ENCODE measurements around the gene UBE3C. TPM values are rescaled to one million over a fixed set of nuclear protein-coding genes. Genes with fewer than 3 reads are reported as not detected.
"Not testable (repeated sequence)": the region's sequence is repeated elsewhere in the genome, so short reads cannot be mapped to it uniquely, and the experiment has no call there.

Gene UBE3C
- 69.1 and 71.0 TPM in 2 replicates for total RNA-seq

- intact Hi-C loops (cut with micrococcal nuclease), result loop anchor here (1.0 to 10.0 kb wide), 6 partner anchors 188 to 1842 kb away; partner anchors contain the start of genes INSIG1, LMBR1 and RBM33
Observed at GRCh38 chr7:157138424-157139110, at the start of gene UBE3C. TSS of gene UBE3C (plus strand) at chr7:157138926. CDS start at chr7:157139273, 347 bp downstream.

- intact Hi-C loops (cut with micrococcal nuclease), result no loop called here
Observed at GRCh38 chr7:157089100-157089610, 49.6 kb upstream of the UBE3C start.

DNA sequence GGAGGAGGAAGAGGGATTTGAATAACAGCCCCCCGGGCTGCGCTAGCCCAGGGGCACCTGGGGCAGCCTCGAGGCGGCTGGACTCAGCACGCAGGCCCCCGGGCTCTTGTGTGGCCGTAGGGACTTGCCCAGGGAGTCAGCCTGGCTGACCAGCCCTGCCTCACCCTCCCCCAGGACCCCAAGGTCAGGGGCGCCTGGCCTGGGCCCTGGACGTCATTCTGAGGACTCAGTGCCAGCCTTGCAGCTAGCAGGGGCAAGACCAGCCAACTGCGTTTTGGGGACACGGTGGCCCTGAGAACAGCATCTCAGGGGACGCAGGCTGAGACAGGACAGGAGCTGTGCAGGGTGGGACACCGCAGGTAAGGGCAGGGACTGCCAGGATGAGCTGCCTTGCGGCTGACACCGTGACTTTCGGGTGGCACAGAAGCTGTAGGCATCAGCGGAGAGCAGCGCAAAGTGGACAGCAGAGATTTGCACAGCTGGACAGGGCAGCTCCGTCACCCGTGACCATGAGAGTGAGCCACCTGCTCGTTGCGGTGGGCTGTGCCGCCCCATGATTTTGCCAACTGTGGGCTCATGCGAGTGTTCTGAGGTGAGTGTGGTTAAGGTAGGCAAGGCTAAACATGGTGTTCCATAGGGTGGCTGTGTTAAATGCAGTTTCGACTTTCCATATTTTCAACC, 48.1 kb upstream of the UBE3C start:
- intact Hi-C loops (cut with micrococcal nuclease), result no loop called here

GRCh38 chr7:157096286-157097055, 42.3 kb upstream of the UBE3C start:
- intact Hi-C loops (cut with micrococcal nuclease), result no loop called here

- intact Hi-C loops (cut with micrococcal nuclease), result no loop called here
Observed at GRCh38 chr7:157097056-157097329, 41.7 kb upstream of the UBE3C start.

DNA sequence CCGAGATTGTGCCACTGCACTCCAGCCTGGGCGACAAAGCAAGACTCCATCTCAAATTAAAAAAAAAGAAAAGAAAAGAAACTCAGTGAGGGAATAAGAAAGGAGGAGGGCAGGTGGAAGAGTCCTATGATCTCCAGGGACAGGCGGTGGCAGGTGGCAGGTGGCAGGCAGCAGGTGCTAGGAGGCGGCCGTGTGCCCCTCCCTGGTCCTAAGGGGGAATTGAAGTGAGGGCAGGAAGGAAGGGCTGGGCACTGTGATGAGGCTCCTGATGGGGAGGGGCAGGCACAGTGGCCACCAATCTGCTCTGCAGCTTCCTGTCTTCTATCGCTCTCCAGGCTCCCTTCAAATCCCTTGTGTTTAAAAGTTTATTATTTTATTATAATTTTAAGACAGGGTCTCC, 41.2 kb upstream of the UBE3C start:
- intact Hi-C loops (cut with micrococcal nuclease), result no loop called here

DNA sequence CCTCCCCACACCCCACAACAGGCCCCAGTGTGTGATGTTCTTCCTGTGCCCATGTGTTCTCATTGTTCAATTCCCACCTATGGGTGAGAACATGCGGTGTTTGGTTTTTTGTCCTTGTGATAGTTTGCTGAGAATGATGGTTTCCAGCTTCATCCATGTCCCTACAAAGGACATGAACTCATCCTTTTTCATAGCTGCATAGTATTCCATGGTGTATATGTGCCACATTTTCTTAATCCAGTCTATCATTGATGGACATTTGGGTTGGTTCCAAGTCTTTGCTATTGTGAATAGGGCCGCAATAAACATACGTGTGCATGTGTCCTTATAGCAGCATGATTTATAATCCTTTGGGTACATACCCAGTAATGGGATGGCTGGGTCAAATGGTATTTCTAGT, 38.7 kb upstream of the UBE3C start:
- intact Hi-C loops (cut with micrococcal nuclease), result not testable (repeated sequence)

DNA sequence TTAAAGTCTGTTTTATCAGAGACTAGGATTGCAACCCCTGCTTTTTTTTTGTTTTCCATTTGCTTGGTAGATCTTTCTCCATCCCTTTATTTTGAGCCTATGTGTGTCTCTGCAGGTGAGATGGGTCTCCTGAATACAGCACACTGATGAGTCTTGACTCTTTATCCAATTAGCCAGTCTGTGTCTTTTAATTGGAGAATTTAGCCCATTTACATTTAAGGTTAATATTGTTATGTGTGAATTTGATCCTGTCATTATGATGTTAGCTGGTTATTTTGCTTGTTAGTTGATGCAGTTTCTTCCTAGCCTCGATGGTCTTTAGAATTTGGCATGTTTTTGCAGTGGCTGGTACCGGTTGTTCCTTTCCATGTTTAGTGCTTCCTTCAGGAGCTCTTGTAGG, 35.1 kb upstream of the UBE3C start:
- intact Hi-C loops (cut with micrococcal nuclease), result not testable (repeated sequence)

DNA sequence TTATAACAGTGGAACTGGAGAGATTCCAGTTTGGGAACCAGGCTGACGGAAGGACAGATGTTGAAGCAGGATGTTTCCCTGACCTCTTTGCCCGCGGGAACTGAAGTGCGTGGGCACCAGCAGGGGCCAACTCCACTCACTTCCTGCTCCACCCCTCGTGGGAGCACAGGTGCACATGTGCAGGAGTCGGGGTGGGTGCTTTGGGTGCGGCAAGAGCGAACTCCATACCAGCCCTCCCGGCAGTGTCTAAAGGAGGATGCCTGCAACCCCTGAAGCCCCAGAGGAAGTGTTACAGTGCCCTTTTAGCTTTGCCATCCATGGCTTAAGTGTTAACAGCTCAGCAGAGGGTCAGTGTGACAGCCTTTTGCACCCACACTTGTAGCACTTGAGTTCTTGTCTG, 27.4 kb upstream of the UBE3C start:
- intact Hi-C loops (cut with micrococcal nuclease), result no loop called here

DNA sequence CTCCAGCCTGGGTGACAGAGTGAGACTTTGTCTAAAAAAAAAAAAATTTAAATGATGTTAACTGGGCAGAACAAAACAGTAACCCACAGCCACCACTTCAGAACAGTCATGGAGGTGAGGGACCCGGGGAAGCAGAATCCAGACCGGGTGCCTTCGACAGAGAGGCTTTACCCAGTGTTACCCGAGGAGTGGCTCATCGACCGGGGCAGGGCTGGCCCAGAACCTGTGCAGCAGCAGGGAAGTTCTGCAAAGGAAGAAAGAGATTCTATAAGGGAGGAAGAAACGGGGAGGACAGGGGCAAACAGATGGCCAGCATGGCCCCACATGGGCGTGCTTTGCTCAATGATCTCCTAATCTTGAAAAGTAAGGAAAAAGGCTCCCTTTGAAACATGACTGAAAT, 26.0 kb upstream of the UBE3C start:
- intact Hi-C loops (cut with micrococcal nuclease), result no loop called here

- intact Hi-C loops (cut with micrococcal nuclease), result no loop called here
Observed at GRCh38 chr7:157113607-157114006, 25.1 kb upstream of the UBE3C start.

- intact Hi-C loops (cut with micrococcal nuclease), result no loop called here
Observed at GRCh38 chr7:157116762-157117161, 22.0 kb upstream of the UBE3C start.

DNA sequence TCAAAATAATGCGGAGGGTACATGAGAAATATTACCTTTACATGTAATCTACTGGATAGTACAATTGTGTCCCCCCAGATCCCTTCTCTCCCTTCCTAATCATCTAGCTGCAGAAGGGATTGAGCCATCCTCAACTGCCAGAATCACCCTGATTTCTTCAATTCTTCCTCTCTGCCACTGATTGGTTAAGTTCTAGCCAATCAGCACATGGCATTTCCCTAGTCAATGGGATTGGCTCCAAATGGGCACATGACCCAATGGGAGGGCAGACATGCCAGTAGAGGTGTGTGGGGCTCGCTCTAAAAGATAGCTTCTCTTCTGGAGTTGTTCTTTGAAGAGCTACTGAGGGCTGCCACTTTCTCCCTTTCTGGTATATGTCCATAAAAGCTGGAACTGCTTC, 20.9 kb upstream of the UBE3C start:
- intact Hi-C loops (cut with micrococcal nuclease), result no loop called here

DNA sequence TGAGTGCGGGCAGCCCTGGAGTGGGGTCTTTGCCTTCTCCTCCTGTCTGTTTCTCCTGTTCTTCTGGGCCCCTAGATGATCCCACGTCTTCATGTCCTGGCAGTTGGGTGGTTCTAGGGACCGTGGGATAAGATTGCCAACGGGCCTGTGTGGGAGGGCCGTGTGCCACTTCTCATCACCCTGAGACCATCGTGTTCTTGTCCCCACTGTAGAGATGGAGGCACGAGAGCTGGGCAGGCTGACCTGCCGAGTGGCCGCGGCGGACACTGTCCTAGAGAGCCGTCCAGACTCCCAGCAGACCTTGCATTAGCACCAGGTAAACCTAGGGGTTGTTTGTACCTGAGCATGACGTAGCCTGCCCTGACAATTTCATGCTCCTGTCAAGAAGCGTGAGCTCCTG, 18.5 kb upstream of the UBE3C start:
- intact Hi-C loops (cut with micrococcal nuclease), result no loop called here

- intact Hi-C loops (cut with micrococcal nuclease), result no loop called here
Observed at GRCh38 chr7:157121184-157121715, 17.5 kb upstream of the UBE3C start.

DNA sequence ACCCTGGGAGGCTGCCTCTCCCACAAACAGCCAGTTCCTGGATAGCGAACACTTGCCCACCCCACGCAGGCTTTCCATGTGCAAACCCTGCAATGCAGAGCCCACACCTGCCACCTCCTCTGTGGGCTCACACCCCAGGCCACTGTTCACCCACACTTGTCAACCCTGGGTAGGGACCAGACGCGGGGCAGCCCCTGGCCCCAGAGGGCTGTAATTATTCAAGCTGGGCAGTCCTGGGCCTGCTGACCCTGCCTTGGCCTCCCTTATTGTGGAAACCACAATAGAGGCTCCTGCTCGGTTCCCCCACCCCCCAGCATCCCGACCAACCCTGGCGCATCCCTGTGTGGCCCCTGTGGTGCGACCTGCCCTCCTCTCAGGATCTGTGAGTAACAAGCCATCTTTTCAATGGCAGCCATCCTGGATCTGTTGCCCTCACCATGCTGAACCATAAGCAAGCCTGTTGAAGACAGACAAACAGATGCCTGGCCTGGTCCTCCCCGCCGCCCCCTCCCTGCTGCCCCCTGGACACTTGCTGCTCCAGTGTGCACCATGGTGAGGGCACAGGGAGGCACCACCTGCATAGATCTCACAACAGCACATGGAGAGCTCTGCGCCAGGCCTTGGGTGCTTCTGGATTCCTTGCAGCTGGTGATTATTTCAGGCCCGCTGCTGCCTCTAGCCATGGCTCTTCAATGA, 15.8 kb upstream of the UBE3C start:
- intact Hi-C loops (cut with micrococcal nuclease), result no loop called here

DNA sequence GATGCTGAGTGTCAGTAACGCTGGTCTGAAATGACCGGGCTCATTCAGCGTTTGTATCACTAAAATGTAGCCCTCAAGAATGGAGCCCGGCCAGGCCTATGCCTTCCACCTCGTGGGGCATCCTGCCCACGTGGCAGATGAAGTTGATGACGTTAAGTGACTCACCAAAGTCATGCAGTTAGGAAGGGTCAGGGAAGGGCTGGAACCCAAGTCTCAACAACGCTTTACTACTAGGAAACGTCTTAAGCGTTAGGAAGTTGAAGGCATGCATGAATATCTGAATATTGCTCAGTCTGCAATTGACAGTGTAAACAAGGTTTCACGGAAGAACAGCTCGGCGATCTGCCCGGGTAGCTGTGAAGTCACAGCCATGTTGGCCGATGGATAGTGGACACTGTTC, 14.0 kb upstream of the UBE3C start:
- intact Hi-C loops (cut with micrococcal nuclease), result no loop called here

DNA sequence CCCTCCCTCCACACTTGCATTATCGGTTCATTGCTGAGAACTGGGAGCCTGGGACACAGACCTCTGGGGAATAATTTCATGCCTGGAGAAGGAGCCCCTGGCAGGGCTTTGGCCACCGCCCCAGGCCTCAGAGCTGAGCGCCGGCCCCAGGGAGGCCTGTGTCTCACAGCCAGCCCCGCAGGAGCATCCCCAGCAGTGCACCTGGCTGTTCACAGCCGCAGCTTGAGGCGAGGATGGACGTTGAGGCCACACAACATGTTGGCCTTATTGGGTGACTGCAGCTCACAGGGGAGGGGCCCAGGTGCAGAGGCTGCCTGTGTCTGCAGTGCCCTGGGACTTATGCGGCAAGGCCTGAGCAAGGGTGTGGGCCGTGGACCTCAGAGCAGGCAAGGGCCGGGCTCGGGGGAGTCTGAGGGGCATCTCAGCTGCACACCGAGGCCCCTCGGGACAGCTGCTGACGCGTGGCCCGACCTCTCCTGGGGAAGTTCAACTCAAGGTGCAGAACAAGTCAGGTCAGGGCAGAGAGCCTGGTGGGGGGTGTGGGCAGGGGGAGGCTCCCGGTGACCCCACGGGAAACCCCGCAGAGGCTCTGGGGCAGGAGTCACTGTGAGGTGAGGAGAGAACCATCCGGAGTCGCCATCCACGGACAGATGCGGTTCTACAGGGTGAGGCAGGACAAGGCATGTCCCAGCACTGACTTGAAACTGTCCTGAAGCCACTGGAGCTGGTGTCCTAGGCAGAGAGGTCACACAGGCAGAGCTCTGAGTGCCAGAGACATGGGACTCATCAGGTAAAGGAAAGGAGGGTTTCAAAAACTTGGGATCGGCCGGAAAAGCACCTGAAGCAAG, 13.1 kb upstream of the UBE3C start:
- intact Hi-C loops (cut with micrococcal nuclease), result no loop called here

DNA sequence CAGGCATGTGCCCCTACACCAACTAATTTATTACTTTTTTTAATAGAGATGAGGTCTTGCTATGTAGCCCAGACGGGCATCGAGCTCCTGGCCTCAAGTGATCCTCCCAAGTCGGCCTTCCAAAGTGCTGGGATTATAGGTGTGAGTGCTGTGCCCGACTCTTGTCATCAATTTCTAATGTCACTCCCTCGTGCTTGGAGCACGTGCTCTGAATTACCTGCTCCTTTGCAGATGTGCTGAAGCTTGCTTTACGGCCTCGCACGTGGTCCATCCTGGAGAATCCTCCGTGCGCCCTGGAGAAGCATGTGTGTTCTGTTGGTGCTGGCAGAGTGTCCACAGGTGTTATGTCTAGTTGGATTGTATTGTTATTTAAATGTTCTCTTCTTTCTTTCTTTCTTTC, 11.8 kb upstream of the UBE3C start:
- intact Hi-C loops (cut with micrococcal nuclease), result no loop called here

GRCh38 chr7:157129200-157129599, 9.5 kb upstream of the UBE3C start:
- intact Hi-C loops (cut with micrococcal nuclease), result no loop called here

Data from T-helper 2 cell treated with Interferon-gamma antibody and Interleukin-4, amounts not matched to agents 100 ng/mL and 5 ng/mL, for 36 hours (primary cell).